Left ventricle myocardium inferior (tissue), 1 donor: Measurements from ENCODE around the gene PYGM. TPM values are rescaled to one million over a fixed set of nuclear protein-coding genes. Genes with fewer than 3 reads are reported as not detected.
A peak's percentile ranks its signal among the peaks of the same experiment; 100 is the strongest.

Experiments
- DNase-seq: peaks from one replicate; pipeline ENCODE4 v3.0.0-alpha.2; 2020
- H3K27ac ChIP-seq: fragments of 200-600 bp; replicated peaks from 2 replicates; pipeline ENCODE4 v1.8.0; 2021
- H3K27me3 ChIP-seq: fragments of 200-600 bp; 2 replicates; pipeline ENCODE4 v1.8.0; 2021; ENCODE audit warnings: low read depth
- H3K36me3 ChIP-seq: fragments of 200-600 bp; 2 replicates; pipeline ENCODE4 v1.8.0; 2021
- H3K4me1 ChIP-seq: fragments of 200-600 bp; 2 replicates; pipeline ENCODE4 v1.8.0; 2021
- H3K4me3 ChIP-seq: fragments of 200-600 bp; 2 replicates; pipeline ENCODE4 v1.8.0; 2021; ENCODE audit warnings: mild to moderate bottlenecking, moderate library complexity
- H3K9me3 ChIP-seq: fragments of 200-600 bp; replicated peaks from 2 replicates; pipeline ENCODE4 v1.8.0; 2021
- intact Hi-C: fragments of 100-400 bp; cut with micrococcal nuclease; formaldehyde crosslinking; loops from one replicate; pipeline ENCODE4 v1.11.0; 2022
- total RNA-seq: library from RNA; stranded (reverse); fragmentation: NEBNext Ultra II Directional; extraction: Animal tissue kit (Norgen Biotek cat#: 25700); gene quantifications from one replicate; pipeline ENCODE4 v1.2.1, GENCODE V29; 2021
- TF ChIP-seq, protein P1 (sequence below): fragments of 200-600 bp; IDR thresholded peaks from 2 replicates; pipeline ENCODE4 v1.8.0; 2021; ENCODE audit warnings: antibody characterized with exemption, mild to moderate bottlenecking, borderline replicate concordance
- donor health status: DM: no; HTN: yes; CAD: no; lungs with severe emphysema.

PYGM gene
- total RNA-seq, 1 donor from 2014 or later, result 89.5 TPM

DNA sequence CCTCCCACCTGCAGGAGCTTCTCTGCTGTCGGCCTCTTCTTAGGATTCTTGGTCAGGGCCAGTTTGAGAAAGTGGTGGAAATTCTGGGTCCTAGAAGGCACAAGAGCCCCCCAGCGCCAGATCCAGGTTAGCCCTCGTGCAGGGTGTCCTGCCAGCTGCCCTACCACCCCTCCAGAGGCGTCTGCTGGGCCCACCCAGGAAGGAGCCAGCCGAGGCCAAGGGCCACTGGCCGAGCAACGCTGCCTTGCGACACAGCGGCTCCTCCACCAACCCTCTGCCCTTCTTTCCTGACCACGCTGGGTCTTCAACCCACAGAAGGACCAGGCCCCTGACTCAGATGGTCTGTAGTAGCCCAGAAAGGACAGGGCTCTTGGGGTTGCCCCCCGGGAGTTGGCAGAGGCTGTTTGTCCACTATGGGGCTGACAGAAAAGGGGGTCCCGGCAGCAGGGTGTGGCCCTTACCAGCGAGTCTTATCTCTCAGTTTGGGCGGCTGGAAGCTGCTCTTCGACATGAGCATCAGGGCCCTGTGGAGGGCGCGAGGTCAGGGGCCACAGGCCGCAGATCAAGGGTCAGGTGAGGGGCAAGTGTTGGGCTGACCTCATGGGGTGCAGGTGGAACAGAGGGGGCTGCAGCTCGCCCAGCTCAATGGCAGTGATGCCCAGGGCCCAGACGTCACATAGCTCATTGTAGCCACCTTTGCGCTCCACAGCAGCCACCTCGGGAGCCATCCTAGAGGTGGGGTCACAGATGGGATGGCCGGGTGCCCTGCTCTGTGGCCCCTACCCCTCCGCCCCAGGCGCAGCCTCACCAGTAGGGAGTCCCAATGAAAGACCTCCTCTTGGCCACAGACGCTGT, 40.8 kb upstream of the PYGM start:
- TF ChIP-seq, protein P1, sequence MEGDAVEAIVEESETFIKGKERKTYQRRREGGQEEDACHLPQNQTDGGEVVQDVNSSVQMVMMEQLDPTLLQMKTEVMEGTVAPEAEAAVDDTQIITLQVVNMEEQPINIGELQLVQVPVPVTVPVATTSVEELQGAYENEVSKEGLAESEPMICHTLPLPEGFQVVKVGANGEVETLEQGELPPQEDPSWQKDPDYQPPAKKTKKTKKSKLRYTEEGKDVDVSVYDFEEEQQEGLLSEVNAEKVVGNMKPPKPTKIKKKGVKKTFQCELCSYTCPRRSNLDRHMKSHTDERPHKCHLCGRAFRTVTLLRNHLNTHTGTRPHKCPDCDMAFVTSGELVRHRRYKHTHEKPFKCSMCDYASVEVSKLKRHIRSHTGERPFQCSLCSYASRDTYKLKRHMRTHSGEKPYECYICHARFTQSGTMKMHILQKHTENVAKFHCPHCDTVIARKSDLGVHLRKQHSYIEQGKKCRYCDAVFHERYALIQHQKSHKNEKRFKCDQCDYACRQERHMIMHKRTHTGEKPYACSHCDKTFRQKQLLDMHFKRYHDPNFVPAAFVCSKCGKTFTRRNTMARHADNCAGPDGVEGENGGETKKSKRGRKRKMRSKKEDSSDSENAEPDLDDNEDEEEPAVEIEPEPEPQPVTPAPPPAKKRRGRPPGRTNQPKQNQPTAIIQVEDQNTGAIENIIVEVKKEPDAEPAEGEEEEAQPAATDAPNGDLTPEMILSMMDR, result no peak
- intact Hi-C loops, result no loop called here
- peaks cover 31% of the 10 kb centered on the region for H3K36me3 ChIP-seq
- H3K9me3 ChIP-seq, result no peaks in the 10 kb centered on the region
- H3K4me1 ChIP-seq, result peaks cover 42% of the 10 kb centered on the region
- H3K27me3 ChIP-seq, result no peaks in the 10 kb centered on the region
- peak overlapping the region; percentile 96 for H3K27ac ChIP-seq
- no peak overlapping the region for H3K4me3 ChIP-seq
- no peak for DNase-seq

DNA sequence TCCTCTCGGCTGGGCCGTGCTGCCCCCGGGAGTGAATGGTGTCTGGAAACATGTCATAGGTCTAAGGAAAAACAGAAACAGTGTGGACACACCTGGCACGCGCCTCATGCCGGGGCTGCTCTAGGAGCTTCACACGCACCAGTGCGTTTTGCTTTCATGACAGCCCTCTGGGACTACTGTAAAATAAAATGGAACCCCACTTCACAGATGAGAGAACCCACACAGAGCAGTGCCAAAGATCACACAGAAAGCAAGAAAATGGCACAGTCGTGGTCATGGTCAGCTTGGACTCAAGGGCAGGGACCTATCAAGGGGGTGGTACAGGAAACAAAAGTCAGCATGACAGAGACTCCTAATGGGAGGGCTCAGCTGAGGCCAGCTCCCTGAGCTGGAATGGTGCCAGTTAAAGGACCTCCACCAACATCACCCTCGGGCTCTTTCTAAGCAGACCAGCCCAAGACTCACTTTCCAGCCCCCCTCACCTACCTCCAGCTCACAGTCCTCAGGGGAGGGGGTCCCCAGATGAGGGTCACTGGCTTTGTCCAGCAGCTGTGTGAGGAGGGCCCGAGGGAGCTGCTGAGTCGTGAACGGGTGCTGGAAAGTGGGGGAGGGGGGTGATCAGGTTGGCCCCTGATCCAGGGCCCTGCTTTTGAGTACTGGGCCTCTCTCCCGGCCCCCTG, 40.0 kb upstream of the PYGM start:
- Histone ChIP-seq H3K9me3 (no peaks in the 10 kb centered on the region), H3K4me3 (no peak overlapping the region), H3K27me3 (no peaks in the 10 kb centered on the region), H3K36me3 (peaks cover 23% of the 10 kb centered on the region), H3K4me1 (peaks cover 42% of the 10 kb centered on the region), H3K27ac (peak overlapping the region; percentile 96)
- DNase-seq, result no peak
- TF ChIP-seq, protein P1, result no peak
- intact Hi-C loops, result no loop called here

DNA sequence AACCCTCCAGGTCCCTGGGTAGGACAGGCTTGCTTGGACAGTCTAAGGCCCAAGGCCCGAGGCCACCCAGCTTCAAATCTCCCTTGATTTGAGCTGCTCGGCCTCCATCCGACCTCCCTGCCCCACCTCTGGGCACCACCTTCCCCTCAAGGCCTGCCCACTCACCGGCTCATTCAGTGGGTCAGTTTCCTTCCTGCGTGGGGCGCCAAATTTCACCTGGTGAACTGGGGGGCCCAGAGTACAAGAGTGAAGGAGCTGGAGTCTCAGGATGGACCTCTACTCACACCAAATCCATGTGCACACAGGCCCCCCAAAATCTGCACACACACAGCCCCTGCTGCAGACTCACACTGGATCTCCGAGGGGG, 39.5 kb upstream of the PYGM start:
- Histone ChIP-seq H3K4me1 (peaks cover 42% of the 10 kb centered on the region), H3K36me3 (peaks cover 19% of the 10 kb centered on the region), H3K4me3 (no peak overlapping the region), H3K27ac (peak overlapping the region; percentile 96), H3K9me3 (no peaks in the 10 kb centered on the region), H3K27me3 (no peaks in the 10 kb centered on the region)
- no peak for DNase-seq
- TF ChIP-seq, protein P1, result no peak
- intact Hi-C loops, result no loop called here

DNA sequence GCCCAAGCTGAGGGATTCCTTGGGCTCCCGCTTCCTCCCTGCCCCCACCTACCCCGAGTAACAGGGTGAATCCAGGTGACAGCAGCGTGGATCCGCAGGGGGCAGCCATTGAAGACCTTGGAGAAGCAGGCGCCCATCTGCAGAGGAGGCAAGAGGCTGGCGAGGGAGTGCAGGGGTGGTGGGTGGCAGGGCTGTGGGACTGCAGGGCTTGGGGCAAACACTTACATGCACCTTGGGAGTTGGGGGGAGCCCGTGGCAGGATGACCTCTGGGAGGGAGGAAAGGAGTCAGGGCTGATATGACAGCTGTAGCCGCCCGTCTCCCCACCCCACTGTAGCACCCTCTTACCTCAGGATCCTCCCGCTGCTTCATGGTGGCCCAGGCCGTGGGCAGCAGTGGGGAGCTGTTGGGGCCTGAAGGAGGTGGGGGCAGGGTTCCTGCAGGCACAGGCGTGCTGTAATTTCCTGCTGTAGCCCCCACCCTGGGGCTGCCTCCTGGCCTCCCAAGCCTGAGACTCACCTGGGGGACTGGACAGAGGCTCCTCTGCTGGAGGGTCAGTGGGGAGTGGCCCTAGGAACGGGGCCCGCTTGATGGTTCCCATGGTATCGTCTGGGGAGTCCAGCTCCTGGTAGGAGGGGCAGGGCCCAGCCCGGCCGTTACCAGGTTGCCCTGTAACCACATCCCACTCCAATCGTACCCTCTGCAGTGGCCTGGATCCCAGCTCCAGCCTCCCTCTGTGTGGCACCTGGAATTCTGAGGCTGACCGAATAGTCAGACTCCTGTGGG, 37.2 kb upstream of the PYGM start:
- peaks cover 19% of the 10 kb centered on the region for H3K36me3 ChIP-seq
- no peak for DNase-seq
- no peak overlapping the region for H3K27ac ChIP-seq
- peaks cover 34% of the 10 kb centered on the region for H3K4me1 ChIP-seq
- TF ChIP-seq, protein P1, result no peak
- intact Hi-C loops, result no loop called here
- no peaks in the 10 kb centered on the region for H3K9me3 ChIP-seq
- no peaks in the 10 kb centered on the region for H3K27me3 ChIP-seq
- H3K4me3 ChIP-seq, result no peak overlapping the region

DNA sequence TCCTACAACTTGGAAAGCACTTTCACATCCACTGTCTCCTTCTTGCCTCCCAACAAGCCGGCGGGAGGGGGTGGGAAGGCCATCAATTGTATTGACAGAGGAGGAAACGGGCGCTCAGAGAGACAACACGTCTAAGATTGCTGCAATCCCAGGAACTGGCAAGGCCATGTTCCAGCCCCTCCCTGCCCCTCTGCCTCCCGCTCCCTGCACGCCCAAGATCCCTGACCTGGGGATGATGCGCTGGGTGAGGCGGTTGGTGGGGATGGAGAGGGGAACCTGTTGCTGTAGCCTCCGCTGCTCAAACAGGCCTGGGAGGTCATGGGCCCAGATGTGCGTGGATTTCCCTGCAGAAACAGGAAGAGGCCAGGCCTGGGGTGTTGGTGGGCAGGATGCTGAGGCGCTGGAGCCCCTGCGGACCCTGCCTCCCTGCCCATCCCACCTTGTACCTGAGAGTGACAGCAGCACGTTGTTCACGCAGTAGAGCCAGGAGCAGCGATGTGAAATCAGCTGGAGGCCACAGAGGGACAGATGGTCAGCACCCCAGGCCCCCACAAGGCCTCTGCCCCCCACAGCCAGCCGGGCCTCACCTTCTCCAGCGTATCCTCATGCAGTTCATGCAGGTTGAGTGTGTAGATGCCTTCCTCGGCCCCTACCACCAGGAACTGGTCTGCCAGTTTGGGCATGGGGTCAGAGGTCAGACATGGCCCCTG, 36.4 kb upstream of the PYGM start:
- intact Hi-C loops, result no loop called here
- TF ChIP-seq, protein P1, result no peak
- Histone ChIP-seq H3K4me3 (no peak overlapping the region), H3K4me1 (peaks cover 27% of the 10 kb centered on the region), H3K9me3 (no peaks in the 10 kb centered on the region), H3K36me3 (peaks cover 24% of the 10 kb centered on the region), H3K27ac (no peak overlapping the region), H3K27me3 (no peaks in the 10 kb centered on the region)
- DNase-seq, result no peak
